Measurements from ENCODE around the gene CD38. TPM values are rescaled to one million over a fixed set of nuclear protein-coding genes. Genes with fewer than 3 reads are reported as not detected.

Gene CD38
- total RNA-seq, 6 experiments from 2014 or later, result 0.74 to 8.4 (median 3.3) TPM

DNA sequence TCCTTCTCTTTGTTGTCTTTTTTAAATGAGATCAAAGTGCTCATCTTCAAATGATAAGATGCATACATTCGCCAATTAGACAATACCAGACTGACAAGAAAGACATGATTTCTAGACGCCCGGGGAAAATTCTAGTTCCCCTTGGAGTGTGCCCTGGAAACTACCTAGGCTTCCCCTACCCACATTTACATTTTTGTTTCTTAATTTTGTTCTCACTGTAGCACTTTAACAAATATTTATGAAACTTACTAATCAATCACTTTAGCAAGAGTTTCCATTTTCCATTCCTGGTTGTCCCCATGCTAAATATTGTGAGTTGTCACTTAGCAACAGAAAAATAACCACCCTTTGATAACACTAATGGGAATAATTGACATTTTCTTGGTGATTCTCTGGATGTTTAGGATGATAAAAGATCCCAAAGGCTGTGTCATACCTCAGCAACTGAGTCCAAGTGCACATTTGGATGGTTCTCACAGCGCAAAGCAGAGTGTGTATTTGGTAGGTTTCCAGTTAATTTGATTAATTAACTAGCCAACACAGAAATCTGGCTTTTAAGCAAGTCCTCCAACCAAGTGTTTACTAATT, 90.8 kb downstream of the CD38 start:
- no peak for TF ChIP-seq POLR2A (IDR thresholded peaks at IDR 0.05)
- no peaks in the 10 kb centered on the region for H3K4me1 ChIP-seq
- WGBS (ENCODE audit: insufficient coverage, low coverage, low lambda C conversion rate, missing lambda C conversion rate), result 89% methylated on average over 4 of the region's 4 CpGs
- no peaks in the 10 kb centered on the region for H3K9me3 ChIP-seq
- H3K27ac ChIP-seq, result no peak overlapping the region
- intact Hi-C loops (cut with DNase I), result no loop called here
- no peaks in the 10 kb centered on the region for H3K27me3 ChIP-seq
- no peaks in the 10 kb centered on the region for H3K36me3 ChIP-seq
- no peak overlapping the region for H3K4me3 ChIP-seq
- ATAC-seq (no peak), DNase-seq (no peak)

DNA sequence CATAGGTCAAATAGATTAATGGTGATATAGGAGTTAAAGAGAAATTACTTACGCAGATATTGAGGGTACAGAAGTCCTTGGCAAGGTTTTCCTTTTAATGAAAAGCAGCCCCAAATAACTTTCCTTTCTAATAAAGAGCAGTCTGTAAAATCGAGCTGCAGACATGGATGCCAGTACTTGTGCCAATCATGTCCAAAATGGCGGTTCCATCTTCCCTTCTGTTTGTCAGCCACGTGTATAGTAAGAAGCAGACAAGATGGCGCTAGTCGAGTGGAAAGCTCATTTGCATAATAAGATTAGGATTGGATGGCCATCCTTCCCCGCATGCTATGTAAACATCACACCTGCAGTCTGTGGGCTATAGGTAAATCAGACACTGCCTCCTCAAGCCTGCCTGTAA, 92.0 kb downstream of the CD38 start:
- H3K27ac ChIP-seq, result no peak overlapping the region
- 66% methylated on average over 7 of the region's 7 CpGs for WGBS (ENCODE audit: insufficient coverage, low coverage, low lambda C conversion rate, missing lambda C conversion rate)
- no peaks in the 10 kb centered on the region for H3K4me1 ChIP-seq
- intact Hi-C loops (cut with DNase I), result no loop called here
- no peaks in the 10 kb centered on the region for H3K36me3 ChIP-seq
- no peaks in the 10 kb centered on the region for H3K27me3 ChIP-seq
- no peak overlapping the region for H3K4me3 ChIP-seq
- ATAC-seq, result no peak
- no peak for DNase-seq
- no peaks in the 10 kb centered on the region for H3K9me3 ChIP-seq
- TF ChIP-seq POLR2A (IDR thresholded peaks at IDR 0.05), result no peak
- no peak for TF ChIP-seq CTCF (IDR thresholded peaks at IDR 0.05)

- DNase-seq (no peak), ATAC-seq (no peak)
- H3K9me3 ChIP-seq, result no peaks in the 10 kb centered on the region
- no peaks in the 10 kb centered on the region for H3K27me3 ChIP-seq
- H3K4me3 ChIP-seq, result no peak overlapping the region
- 73% methylated on average over 2 of the region's 4 CpGs for WGBS (ENCODE audit: insufficient coverage, low coverage, low lambda C conversion rate, missing lambda C conversion rate)
- intact Hi-C loops (cut with DNase I), result no loop called here
- no peak for TF ChIP-seq CTCF (IDR thresholded peaks at IDR 0.05)
- no peak for TF ChIP-seq POLR2A (IDR thresholded peaks at IDR 0.05)
- no peak overlapping the region for H3K27ac ChIP-seq
- no peaks in the 10 kb centered on the region for H3K4me1 ChIP-seq
- no peaks in the 10 kb centered on the region for H3K36me3 ChIP-seq
These were observed 93.0 kb downstream of the CD38 start for GRCh38 chr4:15870921-15871664.

DNA sequence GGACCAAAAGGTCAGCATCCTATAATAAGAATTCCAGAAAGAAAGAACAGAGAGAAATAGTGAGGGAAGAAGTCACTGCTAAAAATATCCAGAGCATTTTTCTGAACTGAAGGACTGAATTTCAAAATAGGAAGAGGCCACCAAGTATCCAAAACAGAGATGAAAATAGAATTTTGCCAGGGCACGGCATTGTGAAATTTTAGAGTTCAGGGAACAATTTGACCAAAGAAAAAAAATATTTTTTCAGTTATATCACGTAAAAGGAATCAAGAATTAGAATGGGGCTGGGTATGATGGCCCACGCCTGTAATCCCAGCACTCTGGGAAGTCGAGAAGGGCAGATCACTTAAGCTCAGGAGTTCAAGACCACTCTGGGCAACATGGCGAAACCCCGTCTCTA, 95.0 kb downstream of the CD38 start:
- DNase-seq, result no peak
- H3K9me3 ChIP-seq, result no peaks in the 10 kb centered on the region
- no peaks in the 10 kb centered on the region for H3K36me3 ChIP-seq
- no peak for TF ChIP-seq CTCF (IDR thresholded peaks at IDR 0.05)
- no peak for TF ChIP-seq POLR2A (IDR thresholded peaks at IDR 0.05)
- H3K4me3 ChIP-seq, result no peak overlapping the region
- H3K27ac ChIP-seq, result no peak overlapping the region
- H3K4me1 ChIP-seq, result no peaks in the 10 kb centered on the region
- H3K27me3 ChIP-seq, result no peaks in the 10 kb centered on the region
- intact Hi-C loops (cut with DNase I), result no loop called here
- ATAC-seq, result no peak
- WGBS (ENCODE audit: insufficient coverage, low coverage, low lambda C conversion rate, missing lambda C conversion rate), result 69% methylated on average over 6 of the region's 6 CpGs

DNA sequence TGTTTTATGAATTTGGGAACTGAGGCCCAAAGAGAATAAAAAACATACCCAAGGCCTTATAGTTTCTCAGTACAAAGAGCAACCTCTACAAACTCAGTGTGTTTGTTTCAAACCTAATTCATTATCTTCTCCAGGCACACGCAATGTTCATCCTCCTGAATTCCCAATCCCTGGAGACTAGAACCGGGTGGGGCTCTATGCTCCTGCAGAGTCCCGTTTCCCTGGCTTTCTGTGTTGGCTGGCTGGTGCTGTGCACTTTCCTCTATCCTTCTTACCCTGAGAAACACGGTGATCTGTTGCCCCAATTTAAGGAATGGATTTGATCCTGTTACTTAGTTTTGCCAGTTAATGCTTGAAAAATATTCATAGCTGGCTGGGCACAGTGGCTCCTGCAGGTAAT, 96.5 kb downstream of the CD38 start:
- H3K36me3 ChIP-seq, result no peaks in the 10 kb centered on the region
- no peaks in the 10 kb centered on the region for H3K9me3 ChIP-seq
- intact Hi-C loops (cut with DNase I), result no loop called here
- no peak for ATAC-seq
- no peak for DNase-seq
- no peaks in the 10 kb centered on the region for H3K4me1 ChIP-seq
- no peak for TF ChIP-seq CTCF (IDR thresholded peaks at IDR 0.05)
- TF ChIP-seq POLR2A (IDR thresholded peaks at IDR 0.05), result no peak
- no peak overlapping the region for H3K4me3 ChIP-seq
- WGBS (ENCODE audit: insufficient coverage, low coverage, low lambda C conversion rate, missing lambda C conversion rate), result 66% methylated on average over 4 of the region's 4 CpGs
- no peaks in the 10 kb centered on the region for H3K27me3 ChIP-seq
- H3K27ac ChIP-seq, result no peak overlapping the region
